ENCODE data around the gene C1GALT1.

C1GALT1 gene

DNA sequence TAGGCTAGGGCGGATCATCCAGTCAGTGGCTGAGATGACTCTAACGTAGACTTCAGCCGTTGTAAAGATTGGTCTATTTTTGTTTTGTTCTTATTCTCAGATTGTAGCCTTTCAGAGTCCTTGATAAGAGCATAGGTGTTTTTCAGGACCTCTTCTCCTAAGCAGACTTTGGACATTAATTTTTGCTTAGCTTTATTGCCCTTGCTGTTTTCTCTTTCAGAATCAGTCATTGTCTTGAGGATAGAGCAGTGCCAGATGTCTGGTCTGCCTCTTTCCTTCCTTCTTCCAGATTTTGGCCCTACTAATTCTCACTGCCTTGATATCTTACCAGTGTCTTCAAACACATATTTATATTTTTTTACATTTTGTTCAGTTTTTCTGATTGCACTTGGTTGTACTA is 49.5 kb downstream of the C1GALT1 start:
- H3K36me3 ChIP-seq (replicated peaks; ENCODE audit: insufficient read depth, low read length), result no peaks in the 10 kb centered on the region

DNA sequence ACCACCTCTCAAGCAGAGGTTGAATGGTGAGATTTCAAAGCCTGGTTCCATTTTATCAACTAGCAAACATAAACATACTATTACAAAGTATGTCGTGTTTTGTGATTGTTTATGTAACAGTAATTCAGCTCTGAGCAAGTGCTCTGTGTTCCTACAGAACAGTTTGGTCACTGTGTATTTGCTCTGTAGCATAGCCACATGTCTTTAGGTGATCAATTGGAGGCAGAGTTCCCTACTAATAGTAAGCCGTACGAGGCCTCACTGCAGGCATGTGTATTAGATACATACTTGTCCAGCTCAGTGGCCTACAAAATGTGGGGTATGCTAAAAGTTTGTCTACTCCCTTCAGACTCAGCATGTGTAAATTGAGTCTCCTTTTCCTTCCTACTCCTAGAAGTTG is 53.0 kb downstream of the C1GALT1 start:
- H3K36me3 ChIP-seq (replicated peaks; ENCODE audit: insufficient read depth, low read length), result 0 out of 2 replicates have a peak, but pooled peaks cover 2% of the 10 kb centered on the region

More for the DNA sequence above, 49.5 kb downstream of the C1GALT1 start:
- no peaks in the 10 kb centered on the region for H3F3A ChIP-seq (ENCODE audit: insufficient read depth, low read length)
- no peak overlapping the region for H3K4me2 ChIP-seq (ENCODE audit: low read depth, low read length)
- no peak overlapping the region for H3K4me3 ChIP-seq (ENCODE audit: low read length)
- DNase-seq, result no peak
- H2AFZ ChIP-seq (ENCODE audit: low read length), result no peak overlapping the region
- TF ChIP-seq EZH2phosphoT487 (IDR thresholded peaks at IDR 0.05; ENCODE audit: low read length) (no peak), EZH2 (optimal IDR thresholded peaks at IDR 0.05; ENCODE audit: low read depth, low read length) (no peak), CTCF (IDR thresholded peaks at IDR 0.05; ENCODE audit: low read length) (no peak)
- H3K9me3 ChIP-seq (replicated peaks; ENCODE audit: insufficient read depth, low read length), result no peaks in the 10 kb centered on the region
- no peaks in the 10 kb centered on the region for H4K20me1 ChIP-seq (ENCODE audit: insufficient read depth, low read length)
- H3K9ac ChIP-seq (ENCODE audit: low read length), result no peak overlapping the region
- peaks cover 46% of the 10 kb centered on the region for H3K79me2 ChIP-seq (ENCODE audit: low read length)
- H3K4me1 ChIP-seq (ENCODE audit: low read length), result no peaks in the 10 kb centered on the region
- H3K9me2 ChIP-seq (replicated peaks; ENCODE audit: insufficient read depth, low read length), result no peaks in the 10 kb centered on the region
- no peaks in the 10 kb centered on the region for H3K27me3 ChIP-seq (replicated peaks; ENCODE audit: insufficient read depth, low read length)
- H3K27ac ChIP-seq (ENCODE audit: low read length), result no peak overlapping the region

GRCh38 chr7:7236041-7236440 is 53.7 kb downstream of the C1GALT1 start:
- Histone ChIP-seq H3K27ac (ENCODE audit: low read length) (no peak overlapping the region), H3K4me1 (ENCODE audit: low read length) (no peaks in the 10 kb centered on the region), H3K36me3 (replicated peaks; ENCODE audit: insufficient read depth, low read length) (0 out of 2 replicates have a peak, but pooled peaks cover 2% of the 10 kb centered on the region), H3K79me2 (ENCODE audit: low read length) (peaks cover 24% of the 10 kb centered on the region), H3K27me3 (replicated peaks; ENCODE audit: insufficient read depth, low read length) (no peaks in the 10 kb centered on the region), H3K9me3 (replicated peaks; ENCODE audit: insufficient read depth, low read length) (no peaks in the 10 kb centered on the region), H3K4me3 (ENCODE audit: low read length) (no peak overlapping the region), H4K20me1 (ENCODE audit: insufficient read depth, low read length) (no peaks in the 10 kb centered on the region), H3F3A (ENCODE audit: insufficient read depth, low read length) (no peaks in the 10 kb centered on the region), H3K9ac (ENCODE audit: low read length) (no peak overlapping the region), H2AFZ (ENCODE audit: low read length) (no peak overlapping the region), H3K4me2 (ENCODE audit: low read depth, low read length) (no peak overlapping the region), H3K9me2 (replicated peaks; ENCODE audit: insufficient read depth, low read length) (no peaks in the 10 kb centered on the region)
- no peak for DNase-seq
- TF ChIP-seq EZH2phosphoT487 (IDR thresholded peaks at IDR 0.05; ENCODE audit: low read length) (no peak), EZH2 (optimal IDR thresholded peaks at IDR 0.05; ENCODE audit: low read depth, low read length) (no peak), CTCF (IDR thresholded peaks at IDR 0.05; ENCODE audit: low read length) (no peak)

More for the DNA sequence above, 53.0 kb downstream of the C1GALT1 start:
- Histone ChIP-seq H3K27ac (ENCODE audit: low read length) (no peak overlapping the region), H3K4me2 (ENCODE audit: low read depth, low read length) (no peak overlapping the region), H3F3A (ENCODE audit: insufficient read depth, low read length) (no peaks in the 10 kb centered on the region), H2AFZ (ENCODE audit: low read length) (no peak overlapping the region), H3K79me2 (ENCODE audit: low read length) (peaks cover 27% of the 10 kb centered on the region), H3K9me2 (replicated peaks; ENCODE audit: insufficient read depth, low read length) (no peaks in the 10 kb centered on the region), H3K27me3 (replicated peaks; ENCODE audit: insufficient read depth, low read length) (no peaks in the 10 kb centered on the region), H3K4me1 (ENCODE audit: low read length) (no peaks in the 10 kb centered on the region), H3K9me3 (replicated peaks; ENCODE audit: insufficient read depth, low read length) (no peaks in the 10 kb centered on the region), H4K20me1 (ENCODE audit: insufficient read depth, low read length) (no peaks in the 10 kb centered on the region), H3K9ac (ENCODE audit: low read length) (no peak overlapping the region), H3K4me3 (ENCODE audit: low read length) (no peak overlapping the region)
- no peak for DNase-seq
- TF ChIP-seq CTCF (IDR thresholded peaks at IDR 0.05; ENCODE audit: low read length), result no peak
- TF ChIP-seq EZH2 (optimal IDR thresholded peaks at IDR 0.05; ENCODE audit: low read depth, low read length), result no peak
- TF ChIP-seq EZH2phosphoT487 (IDR thresholded peaks at IDR 0.05; ENCODE audit: low read length), result no peak
